Nephron (organoid): ENCODE results near the gene SIGLEC12.
A peak's percentile ranks its signal among the peaks of the same experiment; 100 is the strongest.

Source experiments
- H3K27ac Mint-ChIP-seq, 3 experiments: 2 replicates each; pipeline ENCODE4 v1.8.0; 2020; ENCODE audit warnings: mixed read lengths in 3 of 3, mild to moderate bottlenecking in 2 of 3, moderate library complexity in 1 of 3
- H3K27me3 Mint-ChIP-seq: 2 replicates; pipeline ENCODE4 v1.8.0; 2021; ENCODE audit warnings: low read depth, mild to moderate bottlenecking, moderate library complexity, mixed read lengths
- H3K36me3 Mint-ChIP-seq: 2 replicates; pipeline ENCODE4 v1.8.0; 2020; ENCODE audit warnings: low read depth, mixed read lengths
- H3K4me1 Mint-ChIP-seq: 2 replicates; pipeline ENCODE4 v1.8.0; 2020; ENCODE audit warnings: mixed read lengths
- H3K4me3 Mint-ChIP-seq, 3 experiments: 2 replicates each; pipeline ENCODE4 v1.8.0; 2020; ENCODE audit warnings: mild to moderate bottlenecking in 3 of 3, mixed read lengths in 3 of 3, moderate library complexity in 2 of 3
- H3K9me3 Mint-ChIP-seq: 2 replicates; pipeline ENCODE4 v1.8.0; 2020; ENCODE audit warnings: mixed read lengths
- TF ChIP-seq, protein P1 (sequence below), 3 experiments: fragments of 200-600 bp; sonication (generic); IDR thresholded peaks; one replicate each; pipeline ENCODE4 v1.5.0; 2021; ENCODE audit warnings: antibody characterized with exemption in 3 of 3; ENCODE audit not compliant: unreplicated experiment in 3 of 3

The SIGLEC12 gene

DNA sequence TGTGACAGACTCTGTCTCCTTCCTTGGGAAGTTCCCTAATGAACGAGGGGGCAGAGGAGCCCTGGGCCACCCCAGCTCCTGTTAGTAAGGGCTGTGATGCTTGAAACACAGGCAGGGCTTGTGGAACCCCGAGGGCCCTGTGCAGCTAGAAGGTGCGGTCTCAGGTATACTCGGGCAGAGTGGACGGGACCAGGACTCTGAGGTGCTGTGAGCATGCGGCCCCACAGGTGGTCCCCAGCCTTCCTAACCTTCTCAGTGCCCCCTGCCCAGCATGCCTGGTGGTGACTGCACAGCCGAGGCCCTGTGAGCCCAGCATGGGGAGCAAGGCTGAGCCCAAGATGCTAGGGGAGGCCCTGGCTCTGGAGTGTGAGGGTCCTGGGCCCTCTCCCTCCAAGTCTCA is 39.3 kb downstream of the SIGLEC12 start:
- Mint-ChIP-seq H3K9me3 (peaks cover 3% of the 10 kb centered on the region), H3K4me3 (no peak overlapping the region), H3K4me1 (no peaks in the 10 kb centered on the region), H3K27me3 (peaks cover 45% of the 10 kb centered on the region), H3K27ac (no peak overlapping the region), H3K36me3 (no peaks in the 10 kb centered on the region)
- TF ChIP-seq, protein P1, sequence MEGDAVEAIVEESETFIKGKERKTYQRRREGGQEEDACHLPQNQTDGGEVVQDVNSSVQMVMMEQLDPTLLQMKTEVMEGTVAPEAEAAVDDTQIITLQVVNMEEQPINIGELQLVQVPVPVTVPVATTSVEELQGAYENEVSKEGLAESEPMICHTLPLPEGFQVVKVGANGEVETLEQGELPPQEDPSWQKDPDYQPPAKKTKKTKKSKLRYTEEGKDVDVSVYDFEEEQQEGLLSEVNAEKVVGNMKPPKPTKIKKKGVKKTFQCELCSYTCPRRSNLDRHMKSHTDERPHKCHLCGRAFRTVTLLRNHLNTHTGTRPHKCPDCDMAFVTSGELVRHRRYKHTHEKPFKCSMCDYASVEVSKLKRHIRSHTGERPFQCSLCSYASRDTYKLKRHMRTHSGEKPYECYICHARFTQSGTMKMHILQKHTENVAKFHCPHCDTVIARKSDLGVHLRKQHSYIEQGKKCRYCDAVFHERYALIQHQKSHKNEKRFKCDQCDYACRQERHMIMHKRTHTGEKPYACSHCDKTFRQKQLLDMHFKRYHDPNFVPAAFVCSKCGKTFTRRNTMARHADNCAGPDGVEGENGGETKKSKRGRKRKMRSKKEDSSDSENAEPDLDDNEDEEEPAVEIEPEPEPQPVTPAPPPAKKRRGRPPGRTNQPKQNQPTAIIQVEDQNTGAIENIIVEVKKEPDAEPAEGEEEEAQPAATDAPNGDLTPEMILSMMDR (IDR thresholded peaks at IDR 0.05; ENCODE audit: unreplicated experiment in 3 of 3) = no peak

GRCh38 chr19:51461723-51462161 is 39.9 kb downstream of the SIGLEC12 start:
- H3K4me3 Mint-ChIP-seq = no peak overlapping the region
- TF ChIP-seq, protein P1 (IDR thresholded peaks at IDR 0.05; ENCODE audit: unreplicated experiment in 3 of 3) = no peak
- no peak overlapping the region for H3K27ac Mint-ChIP-seq

GRCh38 chr19:51460164-51460992 is 41.2 kb downstream of the SIGLEC12 start:
- H3K27ac Mint-ChIP-seq = no peak overlapping the region
- peaks cover 44% of the 10 kb centered on the region for H3K27me3 Mint-ChIP-seq
- TF ChIP-seq, protein P1 (IDR thresholded peaks at IDR 0.05; ENCODE audit: unreplicated experiment in 3 of 3) = no peak
- H3K4me1 Mint-ChIP-seq = no peaks in the 10 kb centered on the region
- peak overlapping the region; percentile 58 to 70 (median 66) for H3K4me3 Mint-ChIP-seq
- peaks cover 3% of the 10 kb centered on the region for H3K9me3 Mint-ChIP-seq
- H3K36me3 Mint-ChIP-seq = no peaks in the 10 kb centered on the region

More at GRCh38 chr19:51461723-51462161, 39.9 kb downstream of the SIGLEC12 start:
- Mint-ChIP-seq H3K36me3 (no peaks in the 10 kb centered on the region), H3K27me3 (peaks cover 46% of the 10 kb centered on the region), H3K4me1 (no peaks in the 10 kb centered on the region), H3K9me3 (peaks cover 3% of the 10 kb centered on the region)

DNA sequence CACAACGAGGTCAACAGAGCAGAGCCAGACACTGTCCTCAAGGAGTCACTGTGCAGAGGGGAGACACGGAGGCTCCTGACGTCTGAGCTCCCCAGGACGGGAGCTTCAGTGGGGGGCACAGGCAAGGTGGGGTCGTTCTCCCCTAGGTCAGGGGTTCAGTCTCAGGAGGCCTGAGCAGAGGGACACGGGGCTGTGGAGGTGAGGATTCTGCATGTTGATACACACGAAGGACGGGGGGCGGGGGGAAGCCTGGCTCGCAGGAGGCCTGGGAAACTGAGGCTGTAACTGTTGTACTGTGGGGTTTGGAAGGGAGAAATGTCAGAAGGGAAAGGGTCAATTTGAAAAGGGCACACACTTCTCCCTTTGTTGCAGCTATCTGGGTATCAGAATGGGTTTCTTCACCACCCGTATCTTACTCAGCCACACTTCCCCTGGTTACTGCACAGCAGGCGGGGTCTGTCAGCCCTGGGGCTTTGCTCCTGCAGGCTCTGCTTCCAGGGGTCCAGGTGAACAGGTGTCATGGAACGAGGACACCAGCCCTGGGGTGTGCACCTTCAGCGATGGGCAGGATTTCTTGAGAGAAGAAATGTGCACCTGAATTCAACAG is 42.6 kb downstream of the SIGLEC12 start:
- Mint-ChIP-seq H3K4me1 (no peaks in the 10 kb centered on the region), H3K27me3 (peaks cover 31% of the 10 kb centered on the region), H3K36me3 (no peaks in the 10 kb centered on the region), H3K4me3 (no peak overlapping the region), H3K27ac (no peak overlapping the region), H3K9me3 (no peaks in the 10 kb centered on the region)
- TF ChIP-seq, protein P1 (IDR thresholded peaks at IDR 0.05; ENCODE audit: unreplicated experiment in 3 of 3) = no peak

DNA sequence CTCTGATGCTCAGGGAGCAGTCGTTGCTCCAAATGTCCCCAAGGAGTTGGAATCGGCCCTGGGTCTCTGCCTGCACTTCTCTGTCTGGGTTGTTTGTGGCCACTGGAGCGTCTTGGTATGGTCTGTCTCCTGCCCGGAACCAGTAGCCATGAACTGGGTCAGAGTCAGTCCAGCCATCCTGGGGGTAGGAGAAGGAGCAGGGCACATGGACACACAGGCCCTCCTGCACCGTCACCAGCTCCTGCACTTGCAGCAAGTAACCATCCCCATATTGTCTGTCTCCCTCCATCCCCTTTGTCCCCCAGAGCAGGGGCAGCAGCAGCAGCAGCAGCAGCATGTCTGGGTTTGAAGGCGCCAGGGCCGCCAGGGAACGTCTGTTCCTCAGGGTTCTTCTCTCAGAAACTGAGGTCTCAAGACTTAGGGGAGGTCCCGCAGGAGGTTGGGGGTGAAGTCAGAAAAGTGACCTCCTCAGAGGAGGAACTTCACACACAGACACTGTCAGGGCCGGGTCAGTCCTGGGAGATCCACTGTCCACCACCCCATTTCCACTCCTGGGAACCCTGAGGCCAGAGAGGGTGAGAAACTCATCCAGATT is 43.5 kb downstream of the SIGLEC12 start, which contains the start of gene SIGLEC8:
Gene SIGLEC8 (minus strand): TSS at position 404 of the 595 bp plus-strand sequence. CDS start 67 bp downstream, at position 337.
- Mint-ChIP-seq H3K9me3 (peaks cover 5% of the 10 kb centered on the region), H3K4me3 (no peak within 1 kb of the TSS), H3K27me3 (peaks cover 26% of the 10 kb centered on the region), H3K27ac (no peak within 1 kb of the TSS), H3K36me3 (no peaks in the 10 kb centered on the region), H3K4me1 (no peaks in the 10 kb centered on the region)
- TF ChIP-seq, protein P1 (IDR thresholded peaks at IDR 0.05; ENCODE audit: unreplicated experiment in 3 of 3) = no peak
